Glutamatergic neuron (in vitro differentiated cells): ENCODE data around the gene EYS. TPM values are rescaled to one million over a fixed set of nuclear protein-coding genes. Genes with fewer than 3 reads are reported as not detected.

ENCODE experiments used
- DNase-seq: peaks from one replicate; pipeline ENCODE4 v3.0.0; 2022
- H3K27ac Mint-ChIP-seq: one replicate; pipeline ENCODE4 v1.8.0; 2020; ENCODE audit warnings: mild to moderate bottlenecking, mixed read lengths, inconsistent platforms; ENCODE audit not compliant: unreplicated experiment
- H3K27me3 Mint-ChIP-seq: one replicate; pipeline ENCODE4 v1.8.0; 2020; ENCODE audit warnings: mild to moderate bottlenecking, moderate library complexity, mixed read lengths, inconsistent platforms; ENCODE audit not compliant: unreplicated experiment
- H3K36me3 Mint-ChIP-seq: one replicate; pipeline ENCODE4 v1.8.0; 2020; ENCODE audit warnings: mild to moderate bottlenecking, mixed read lengths, inconsistent platforms; ENCODE audit not compliant: unreplicated experiment
- H3K4me1 Mint-ChIP-seq: one replicate; pipeline ENCODE4 v1.8.0; 2020; ENCODE audit warnings: mild to moderate bottlenecking, low read depth, mixed read lengths, inconsistent platforms; ENCODE audit not compliant: unreplicated experiment
- H3K4me3 Mint-ChIP-seq: one replicate; pipeline ENCODE4 v1.8.0; 2020; ENCODE audit warnings: mild to moderate bottlenecking, mixed read lengths, inconsistent platforms; ENCODE audit not compliant: unreplicated experiment
- H3K9me3 Mint-ChIP-seq: one replicate; pipeline ENCODE4 v1.8.0; 2020; ENCODE audit warnings: mild to moderate bottlenecking, moderate library complexity, mixed read lengths, inconsistent platforms; ENCODE audit not compliant: unreplicated experiment
- CTCF ChIP-seq: fragments of 200-600 bp; sonication (generic); IDR thresholded peaks from one replicate; pipeline ENCODE4 v1.5.0; 2021; ENCODE audit not compliant: partially characterized antibody, unreplicated experiment
- total RNA-seq: library from RNA; stranded (reverse); fragmentation: NEBNext Ultra II Directional; extraction: Animal tissue kit (Norgen Biotek cat#: 25700); gene quantifications from one replicate; pipeline ENCODE4 v1.2.1, GENCODE V29; 2021; ENCODE audit not compliant: unreplicated experiment

EYS gene
- total RNA-seq, 1 donor from 2014 or later, result 13.2 TPM

- H3K27me3 Mint-ChIP-seq, result no peaks in the 10 kb centered on the region
- no peak for DNase-seq
- no peaks in the 10 kb centered on the region for H3K9me3 Mint-ChIP-seq
- no peak overlapping the region for H3K27ac Mint-ChIP-seq
- no peaks in the 10 kb centered on the region for H3K4me1 Mint-ChIP-seq
- no peaks in the 10 kb centered on the region for H3K36me3 Mint-ChIP-seq
- H3K4me3 Mint-ChIP-seq, result no peak overlapping the region
- TF ChIP-seq CTCF, result no peak
Measured at GRCh38 chr6:64256483-64256882, 1450.5 kb downstream of the EYS start.

GRCh38 chr6:64255000-64255399 lies 1452.0 kb downstream of the EYS start:
- DNase-seq, result no peak
- Mint-ChIP-seq H3K27ac (no peak overlapping the region), H3K36me3 (no peaks in the 10 kb centered on the region), H3K27me3 (no peaks in the 10 kb centered on the region), H3K4me3 (no peak overlapping the region), H3K9me3 (no peaks in the 10 kb centered on the region), H3K4me1 (no peaks in the 10 kb centered on the region)
- TF ChIP-seq CTCF, result no peak

GRCh38 chr6:64254558-64254957 lies 1452.5 kb downstream of the EYS start:
- TF ChIP-seq CTCF, result no peak
- H3K36me3 Mint-ChIP-seq, result no peaks in the 10 kb centered on the region
- H3K27ac Mint-ChIP-seq, result no peak overlapping the region
- no peaks in the 10 kb centered on the region for H3K9me3 Mint-ChIP-seq
- no peak overlapping the region for H3K4me3 Mint-ChIP-seq
- H3K27me3 Mint-ChIP-seq, result no peaks in the 10 kb centered on the region
- no peak for DNase-seq
- H3K4me1 Mint-ChIP-seq, result no peaks in the 10 kb centered on the region

GRCh38 chr6:64252256-64252655 lies 1454.8 kb downstream of the EYS start:
- Mint-ChIP-seq H3K4me1 (no peaks in the 10 kb centered on the region), H3K27me3 (no peaks in the 10 kb centered on the region), H3K4me3 (no peak overlapping the region), H3K9me3 (no peaks in the 10 kb centered on the region), H3K36me3 (no peaks in the 10 kb centered on the region), H3K27ac (no peak overlapping the region)
- no peak for DNase-seq
- no peak for TF ChIP-seq CTCF

GRCh38 chr6:64250126-64250525 lies 1456.9 kb downstream of the EYS start:
- Mint-ChIP-seq H3K4me3 (no peak overlapping the region), H3K4me1 (no peaks in the 10 kb centered on the region), H3K27ac (no peak overlapping the region), H3K27me3 (no peaks in the 10 kb centered on the region), H3K9me3 (no peaks in the 10 kb centered on the region), H3K36me3 (no peaks in the 10 kb centered on the region)
- peak; percentile 60 for TF ChIP-seq CTCF
- DNase-seq, result no peak
